SKM-1 treated with dmso at 0.1 percent for 144 hours (cell line): ENCODE measurements around the gene PSAT1.
"Not testable (repeated sequence)": the region's sequence is repeated elsewhere in the genome, so short reads cannot be mapped to it uniquely, and the experiment has no call there.

Experiments
- DNase-seq: peaks from one replicate; lab custom pipeline; 2025; ENCODE audit not compliant: unreplicated experiment; lab: John Stamatoyannopoulos, UW

Gene PSAT1

GRCh38 chr9:78296893-78297671, at the start of gene PSAT1:
Gene PSAT1 (plus strand): TSS chr9:78297125. CDS start chr9:78297211, 86 bp downstream.
- DNase-seq: peak; percentile 70

DNA sequence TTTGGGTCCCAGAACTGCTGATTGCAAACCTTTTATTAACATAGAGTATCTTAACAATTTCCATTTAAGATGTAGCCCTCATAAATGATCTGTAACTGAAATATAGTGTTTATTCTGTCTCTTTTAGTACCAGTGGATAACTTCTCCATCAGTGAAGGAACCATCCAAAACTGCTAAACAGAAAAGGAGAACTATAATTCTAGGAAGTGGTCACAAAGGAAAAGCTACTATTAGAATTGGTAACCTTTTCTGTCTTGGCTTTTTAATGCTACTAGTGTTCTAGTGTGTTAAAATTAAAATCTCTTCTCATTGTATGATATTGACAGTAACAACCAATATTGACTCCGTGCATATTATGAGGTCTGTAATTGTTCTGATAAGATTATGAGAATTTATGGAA, 48.3 kb upstream of the PSAT1 start:
- DNase-seq: peak; percentile 6

- no peak for DNase-seq
Observed at GRCh38 chr9:78249542-78249941, 47.4 kb upstream of the PSAT1 start.

DNA sequence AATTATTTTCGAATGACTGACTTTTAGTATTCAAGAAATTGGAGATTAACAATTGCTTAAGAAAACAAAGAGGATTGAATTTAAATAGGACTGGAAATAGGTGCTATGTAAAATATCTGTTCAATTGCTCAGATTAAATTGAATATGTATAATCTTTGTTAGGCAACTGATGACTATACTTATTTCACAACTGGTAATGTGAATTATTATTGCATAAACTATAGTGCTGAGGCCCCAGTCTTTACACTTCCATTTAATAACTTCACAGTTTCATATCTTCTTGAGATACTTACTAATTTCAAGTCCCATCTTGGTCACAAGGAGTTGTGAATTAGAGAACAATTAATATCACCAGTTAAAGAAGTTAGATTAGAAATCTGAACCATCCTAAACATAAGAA, 44.3 kb upstream of the PSAT1 start:
- DNase-seq: no peak

DNA sequence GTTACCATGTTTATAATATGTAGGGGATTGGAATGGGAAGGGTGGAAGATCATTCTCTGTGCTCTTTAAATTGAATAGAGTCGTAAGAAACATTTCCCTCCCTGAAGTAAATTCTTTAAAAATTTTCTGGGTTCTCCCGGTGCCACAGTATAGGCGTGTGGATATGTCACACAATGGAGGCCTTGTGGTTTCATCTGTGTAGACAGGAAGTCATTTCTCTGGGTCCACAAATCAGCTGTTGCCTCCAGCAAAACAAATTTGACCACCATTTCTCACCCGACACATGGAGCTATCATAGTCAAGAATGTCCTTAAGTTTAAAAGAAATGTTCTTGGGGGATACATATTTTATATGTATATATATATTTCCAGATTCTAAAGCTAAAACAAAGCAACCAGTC, 43.6 kb upstream of the PSAT1 start:
- no peak for DNase-seq

DNA sequence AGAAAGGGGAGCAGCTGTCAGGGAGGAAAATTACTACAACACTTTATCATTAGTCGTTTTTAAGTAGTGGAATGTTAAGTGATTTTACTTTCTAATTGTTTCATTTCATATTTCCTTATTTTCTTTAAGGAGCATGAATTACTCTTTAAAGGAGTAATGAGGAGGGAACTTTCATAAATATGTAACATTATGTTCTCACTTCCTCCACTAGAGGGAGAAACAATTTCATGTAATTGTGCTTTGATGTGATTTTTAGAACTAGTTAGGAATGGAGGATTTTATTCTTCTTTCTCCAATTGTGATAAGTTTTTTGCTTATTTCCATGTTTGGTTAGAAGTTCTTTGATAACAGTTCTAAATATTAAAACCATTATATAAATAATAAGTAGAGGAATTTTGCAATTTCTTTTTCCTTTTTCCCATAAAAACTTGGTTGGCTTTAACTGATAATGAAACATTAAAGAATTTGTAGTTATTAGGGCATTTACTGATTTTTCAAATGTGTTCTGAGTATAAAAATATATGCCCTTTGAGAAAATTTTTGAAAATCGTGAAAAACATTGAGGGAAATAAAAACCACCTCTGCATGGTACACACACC, 35.4 kb upstream of the PSAT1 start:
- peak; percentile 13 for DNase-seq

- DNase-seq: no peak
Observed at GRCh38 chr9:78262655-78263054, 34.3 kb upstream of the PSAT1 start.

GRCh38 chr9:78267889-78268288, 29.0 kb upstream of the PSAT1 start:
- no peak for DNase-seq

GRCh38 chr9:78269784-78270183, 27.1 kb upstream of the PSAT1 start:
- no peak for DNase-seq

DNA sequence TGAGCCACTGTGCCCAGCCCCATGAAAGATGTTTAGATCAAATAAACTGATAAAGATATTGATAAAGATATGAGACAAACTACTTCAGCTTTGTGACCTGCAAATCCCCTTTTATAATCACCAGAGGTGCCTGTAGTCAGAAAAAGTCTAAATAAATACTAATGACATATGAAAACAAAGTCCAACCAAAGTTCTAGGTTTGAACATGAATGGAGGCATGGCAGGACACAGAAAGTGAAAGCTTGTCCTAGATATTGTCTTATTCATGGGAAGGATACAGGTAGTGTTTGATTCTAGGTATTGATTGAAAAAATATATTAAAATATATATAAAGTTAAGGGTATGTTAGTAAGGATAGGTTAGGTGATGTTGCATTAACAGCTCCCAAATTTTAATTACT, 24.6 kb upstream of the PSAT1 start:
- no peak for DNase-seq

- DNase-seq: no peak
Observed at GRCh38 chr9:78273761-78274160, 23.2 kb upstream of the PSAT1 start.

GRCh38 chr9:78278177-78278777, 18.6 kb upstream of the PSAT1 start:
- DNase-seq: no peak

GRCh38 chr9:78278801-78279200, 18.1 kb upstream of the PSAT1 start:
- no peak for DNase-seq

DNA sequence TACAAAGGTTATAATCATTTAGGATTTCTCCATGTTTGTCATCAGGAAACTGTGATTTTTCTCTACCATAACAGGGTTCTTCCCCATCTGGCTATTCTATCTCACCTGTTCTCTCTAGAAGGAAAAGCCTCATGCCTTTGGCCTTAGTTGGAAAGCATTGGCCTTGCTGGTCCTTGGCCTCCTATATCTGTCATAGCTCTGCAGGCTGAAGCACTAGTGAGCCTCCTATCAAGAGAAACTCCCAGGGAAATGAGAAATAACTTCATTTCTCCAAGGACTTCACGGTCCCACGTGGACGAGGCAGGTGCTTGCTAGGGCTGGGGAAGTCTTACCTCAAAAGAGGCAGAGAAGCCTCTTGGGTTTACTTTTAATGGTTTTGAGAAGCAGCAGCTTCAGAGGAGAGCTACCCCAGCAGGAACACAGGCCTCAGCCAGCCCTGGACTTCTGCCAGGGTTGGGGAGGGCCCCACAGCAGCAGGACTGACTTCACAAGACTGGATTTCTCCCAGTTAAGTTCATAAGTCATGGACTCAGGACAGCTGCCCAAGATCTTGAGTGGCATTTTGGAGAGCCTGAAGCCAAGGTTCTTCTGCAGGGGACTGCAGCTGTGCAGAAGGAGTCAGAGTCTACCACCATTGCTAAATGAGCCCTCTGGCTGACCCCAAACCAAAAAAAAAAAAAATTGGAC, 15.8 kb upstream of the PSAT1 start:
- DNase-seq: no peak

- DNase-seq: not testable (repeated sequence)
Observed at GRCh38 chr9:78284181-78284580, 12.7 kb upstream of the PSAT1 start.

- DNase-seq: no peak
Observed at GRCh38 chr9:78286125-78286524, 10.8 kb upstream of the PSAT1 start.

DNA sequence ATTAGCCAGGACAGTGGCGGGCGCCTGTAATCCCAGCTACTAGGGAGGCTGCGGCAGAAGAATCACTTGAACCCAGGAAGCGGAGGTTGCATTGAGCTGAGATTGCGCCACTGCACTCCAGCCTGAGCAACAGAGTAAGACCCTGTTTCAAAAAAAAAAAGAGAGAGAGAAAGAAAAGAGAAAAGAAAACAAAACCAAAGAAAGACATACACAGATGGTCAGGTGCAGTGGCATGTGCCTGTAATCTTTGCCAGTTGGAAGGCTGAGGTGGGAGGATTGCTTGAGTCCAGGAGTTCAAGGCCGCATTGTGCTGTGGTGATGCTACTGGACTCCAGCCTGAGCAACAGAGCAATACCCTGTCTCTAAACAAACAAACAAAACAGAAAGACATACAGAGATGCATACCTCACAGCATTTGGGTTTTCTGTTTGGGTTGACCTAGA, 10.0 kb upstream of the PSAT1 start:
- DNase-seq: no peak

GRCh38 chr9:78288214-78288892, 8.6 kb upstream of the PSAT1 start:
- peak; percentile 17 for DNase-seq

GRCh38 chr9:78289474-78289873, 7.5 kb upstream of the PSAT1 start:
- no peak for DNase-seq

- DNase-seq: no peak
Observed at GRCh38 chr9:78291240-78291925, 5.5 kb upstream of the PSAT1 start.

DNA sequence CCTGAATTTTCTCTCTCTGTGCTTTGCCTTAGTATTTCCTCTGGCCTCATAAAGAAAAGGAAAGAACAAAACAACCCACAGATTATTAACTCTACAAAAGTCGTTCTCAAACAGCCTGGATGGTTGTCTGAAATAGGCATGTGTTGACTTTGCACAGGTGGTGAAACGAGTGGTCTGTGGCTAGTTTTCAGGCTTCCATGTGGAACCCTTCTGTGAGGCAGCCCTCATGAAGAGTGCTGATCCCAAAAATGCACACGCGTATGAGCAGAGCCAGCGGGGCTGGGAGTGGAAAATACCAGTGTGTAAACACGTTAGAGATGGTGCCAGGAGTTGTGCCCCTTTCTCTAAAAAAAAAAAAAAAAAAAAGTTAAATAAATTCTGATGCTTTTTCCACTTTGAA, 4.9 kb upstream of the PSAT1 start:
- DNase-seq: no peak
